Activated B cell treated with CpG ODN at 0.5 μM for 24 hours (primary cell): ENCODE data around the gene FSHR. TPM values are rescaled to one million over a fixed set of nuclear protein-coding genes. Genes with fewer than 3 reads are reported as not detected.

Experiments used
- ATAC-seq: fragments of 200-7000 bp; cut with Tn5 transposase; one replicate; pipeline ENCODE4 v1.10.0; 2021; ENCODE audit warnings: low read depth, mild to moderate bottlenecking, moderate library complexity
- CTCF ChIA-PET: fragments of 350-600 bp; sonication (Branson Sonifier 250); formaldehyde crosslinking; loops from one replicate; lab custom pipeline; 2021; ENCODE audit warnings: antibody characterized with exemption; lab: Charles Lee
- POLR2A ChIA-PET: fragments of 350-600 bp; sonication (Branson Sonifier 250); formaldehyde crosslinking; loops from one replicate; lab custom pipeline; 2021; ENCODE audit warnings: antibody characterized with exemption; lab: Charles Lee
- DNase-seq: peaks from one replicate; pipeline ENCODE4 v3.0.0; 2022
- H3K27ac Mint-ChIP-seq: one replicate; pipeline ENCODE4 v1.8.0; 2020; ENCODE audit warnings: mixed read lengths
- H3K27me3 Mint-ChIP-seq: one replicate; pipeline ENCODE4 v1.8.0; 2021; ENCODE audit warnings: mixed read lengths
- H3K36me3 Mint-ChIP-seq: one replicate; pipeline ENCODE4 v1.8.0; 2021; ENCODE audit warnings: low read depth, mixed read lengths
- H3K4me1 Mint-ChIP-seq: one replicate; pipeline ENCODE4 v1.8.0; 2021; ENCODE audit warnings: mixed read lengths
- H3K4me3 Mint-ChIP-seq: one replicate; pipeline ENCODE4 v1.8.0; 2020; ENCODE audit warnings: mild to moderate bottlenecking, mixed read lengths
- H3K9me3 Mint-ChIP-seq: one replicate; pipeline ENCODE4 v1.8.0; 2020; ENCODE audit warnings: mixed read lengths
- intact Hi-C: fragments of 100-400 bp; cut with micrococcal nuclease; formaldehyde crosslinking; loops from one replicate; pipeline ENCODE4 v1.15.1; 2024
- total RNA-seq: library from RNA; stranded (reverse); gene quantifications from 2 replicates; pipeline ENCODE4 v1.2.3, GENCODE V29; 2022
- TF ChIP-seq, protein P1 (sequence below): fragments of 200-600 bp; IDR thresholded peaks from one replicate; pipeline ENCODE4 v1.8.0; 2022; ENCODE audit warnings: antibody characterized with exemption, mild to moderate bottlenecking

Gene FSHR
- total RNA-seq, 1 donor from 2014 or later: not detected

DNA sequence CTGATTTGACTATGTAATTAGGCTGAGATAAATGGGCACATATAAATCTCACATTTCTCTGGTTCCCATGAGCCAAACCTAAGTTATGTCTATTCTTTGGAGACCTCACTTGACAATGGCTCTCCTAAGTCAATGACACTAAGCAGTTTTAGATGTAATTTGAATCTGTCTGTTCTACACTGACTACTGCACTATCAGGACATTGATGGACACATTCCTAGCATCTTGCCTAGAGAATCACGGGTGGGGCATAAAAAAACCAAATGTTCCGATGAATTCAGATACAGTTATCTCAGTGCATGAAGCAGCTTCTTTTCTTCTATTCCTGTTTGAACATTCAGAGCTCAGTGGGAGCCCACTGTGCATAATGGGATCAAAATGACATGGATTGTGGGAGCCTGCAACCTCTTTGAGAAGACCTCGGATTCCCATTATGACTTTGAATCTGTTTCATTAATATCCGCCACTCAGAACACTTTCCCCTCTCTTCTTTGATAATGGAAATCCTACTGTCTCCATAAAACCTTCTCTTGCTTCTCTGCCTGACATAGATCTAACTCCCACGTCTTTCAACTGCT is 110.8 kb downstream of the FSHR start:
- ChIA-PET CTCF (no interaction called here), POLR2A (no interaction called here)
- no peaks in the 10 kb centered on the region for H3K4me1 Mint-ChIP-seq
- H3K27me3 Mint-ChIP-seq: no peaks in the 10 kb centered on the region
- DNase-seq: no peak
- H3K9me3 Mint-ChIP-seq: no peaks in the 10 kb centered on the region
- no peak overlapping the region for H3K27ac Mint-ChIP-seq
- intact Hi-C loops: no loop called here
- no peak overlapping the region for H3K4me3 Mint-ChIP-seq
- TF ChIP-seq, protein P1, sequence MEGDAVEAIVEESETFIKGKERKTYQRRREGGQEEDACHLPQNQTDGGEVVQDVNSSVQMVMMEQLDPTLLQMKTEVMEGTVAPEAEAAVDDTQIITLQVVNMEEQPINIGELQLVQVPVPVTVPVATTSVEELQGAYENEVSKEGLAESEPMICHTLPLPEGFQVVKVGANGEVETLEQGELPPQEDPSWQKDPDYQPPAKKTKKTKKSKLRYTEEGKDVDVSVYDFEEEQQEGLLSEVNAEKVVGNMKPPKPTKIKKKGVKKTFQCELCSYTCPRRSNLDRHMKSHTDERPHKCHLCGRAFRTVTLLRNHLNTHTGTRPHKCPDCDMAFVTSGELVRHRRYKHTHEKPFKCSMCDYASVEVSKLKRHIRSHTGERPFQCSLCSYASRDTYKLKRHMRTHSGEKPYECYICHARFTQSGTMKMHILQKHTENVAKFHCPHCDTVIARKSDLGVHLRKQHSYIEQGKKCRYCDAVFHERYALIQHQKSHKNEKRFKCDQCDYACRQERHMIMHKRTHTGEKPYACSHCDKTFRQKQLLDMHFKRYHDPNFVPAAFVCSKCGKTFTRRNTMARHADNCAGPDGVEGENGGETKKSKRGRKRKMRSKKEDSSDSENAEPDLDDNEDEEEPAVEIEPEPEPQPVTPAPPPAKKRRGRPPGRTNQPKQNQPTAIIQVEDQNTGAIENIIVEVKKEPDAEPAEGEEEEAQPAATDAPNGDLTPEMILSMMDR: no peak
- no peaks in the 10 kb centered on the region for H3K36me3 Mint-ChIP-seq
- no peak for ATAC-seq

DNA sequence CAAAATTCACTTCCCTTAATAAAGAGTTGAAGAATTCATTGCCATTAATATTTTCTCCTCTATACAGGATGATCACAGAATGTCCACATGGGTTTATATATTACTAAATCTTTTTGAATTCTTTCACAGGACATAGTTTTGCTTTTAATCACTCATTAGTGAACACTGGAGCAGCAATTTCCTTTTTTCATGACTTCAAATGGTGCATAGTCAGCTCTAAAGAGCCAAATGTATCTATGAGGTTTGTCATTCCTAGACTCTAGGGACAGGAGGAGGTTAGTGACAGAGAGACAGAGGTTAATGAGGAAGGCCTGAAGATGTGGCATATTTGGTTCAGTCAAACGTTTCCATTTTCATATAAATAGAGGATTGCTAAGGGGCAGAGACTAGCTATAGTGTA is 111.8 kb downstream of the FSHR start:
- H3K4me1 Mint-ChIP-seq: no peaks in the 10 kb centered on the region
- no peak for DNase-seq
- intact Hi-C loops: no loop called here
- H3K9me3 Mint-ChIP-seq: no peaks in the 10 kb centered on the region
- ChIA-PET CTCF (no interaction called here), POLR2A (no interaction called here)
- H3K27ac Mint-ChIP-seq: no peak overlapping the region
- no peaks in the 10 kb centered on the region for H3K27me3 Mint-ChIP-seq
- ATAC-seq: no peak
- TF ChIP-seq, protein P1: no peak
- no peaks in the 10 kb centered on the region for H3K36me3 Mint-ChIP-seq
- no peak overlapping the region for H3K4me3 Mint-ChIP-seq

DNA sequence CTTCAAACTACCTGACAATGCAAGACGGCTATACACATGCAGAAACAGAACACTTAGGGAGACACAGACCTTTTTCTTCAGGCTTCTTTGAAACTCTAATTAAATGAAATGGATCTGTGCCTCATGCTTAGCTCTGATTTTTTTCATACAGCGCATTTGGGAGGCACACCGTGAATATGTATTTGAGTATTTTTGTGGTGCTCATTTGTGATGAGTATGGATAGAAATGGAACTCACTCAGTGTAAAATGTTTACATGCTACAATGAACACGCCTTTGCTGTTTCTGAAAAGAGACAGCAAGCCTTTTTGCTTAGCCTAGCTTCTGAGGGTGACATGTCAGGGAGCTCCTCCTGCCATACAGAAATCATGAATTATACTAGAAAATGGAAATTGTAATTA is 113.3 kb downstream of the FSHR start:
- no peaks in the 10 kb centered on the region for H3K9me3 Mint-ChIP-seq
- ChIA-PET CTCF (no interaction called here), POLR2A (no interaction called here)
- no peak overlapping the region for H3K27ac Mint-ChIP-seq
- H3K4me3 Mint-ChIP-seq: no peak overlapping the region
- TF ChIP-seq, protein P1: no peak
- DNase-seq (no peak), ATAC-seq (no peak)
- H3K4me1 Mint-ChIP-seq: no peaks in the 10 kb centered on the region
- no peaks in the 10 kb centered on the region for H3K36me3 Mint-ChIP-seq
- H3K27me3 Mint-ChIP-seq: no peaks in the 10 kb centered on the region
- intact Hi-C loops: no loop called here

DNA sequence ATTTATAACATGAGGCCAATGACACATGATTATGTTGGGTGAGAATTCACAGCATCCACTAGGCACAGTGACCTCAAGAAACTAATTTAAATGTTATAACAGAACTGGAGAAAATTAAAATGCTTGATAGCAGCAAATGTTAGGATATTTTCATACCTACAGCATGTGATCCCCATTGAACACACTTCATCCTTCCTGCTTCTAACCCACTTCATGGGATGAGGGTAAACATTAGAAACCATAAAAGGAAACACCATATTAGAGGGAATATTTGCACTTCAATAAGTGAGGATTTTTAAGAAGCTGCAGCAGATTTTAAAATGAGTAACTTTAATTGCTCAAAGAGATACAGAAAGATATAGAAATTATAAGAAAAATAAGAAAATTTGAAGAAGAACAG is 117.1 kb downstream of the FSHR start:
- Mint-ChIP-seq H3K9me3 (no peaks in the 10 kb centered on the region), H3K4me3 (no peak overlapping the region), H3K27ac (no peak overlapping the region), H3K4me1 (no peaks in the 10 kb centered on the region), H3K36me3 (no peaks in the 10 kb centered on the region), H3K27me3 (no peaks in the 10 kb centered on the region)
- ATAC-seq (no peak), DNase-seq (no peak)
- ChIA-PET POLR2A (no interaction called here), CTCF (no interaction called here)
- TF ChIP-seq, protein P1: no peak
- intact Hi-C loops: no loop called here

DNA sequence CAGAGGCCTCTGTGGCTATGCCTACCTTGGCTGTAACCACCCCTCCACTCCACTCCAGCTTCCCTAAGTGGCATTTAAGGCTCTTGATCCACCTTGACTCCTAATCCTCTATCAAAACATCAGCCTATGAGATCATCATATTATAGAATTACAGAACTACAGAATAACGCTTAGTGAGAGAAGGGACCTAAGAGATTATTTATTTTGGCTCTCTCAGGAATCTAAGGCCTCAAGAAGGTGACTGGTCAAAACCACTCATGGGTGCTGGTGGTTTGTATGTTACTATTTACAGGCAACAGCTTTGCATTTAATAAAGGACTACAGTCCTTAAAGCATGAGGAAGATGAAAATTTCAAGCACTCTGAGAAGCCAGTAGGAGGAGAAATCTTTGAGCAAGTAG is 118.8 kb downstream of the FSHR start:
- Mint-ChIP-seq H3K9me3 (no peaks in the 10 kb centered on the region), H3K4me1 (no peaks in the 10 kb centered on the region), H3K27me3 (no peaks in the 10 kb centered on the region), H3K4me3 (no peak overlapping the region), H3K36me3 (no peaks in the 10 kb centered on the region), H3K27ac (no peak overlapping the region)
- ChIA-PET POLR2A (no interaction called here), CTCF (no interaction called here)
- intact Hi-C loops: no loop called here
- DNase-seq (no peak), ATAC-seq (no peak)
- TF ChIP-seq, protein P1: no peak
